K562 (cell line): ENCODE results near the gene KCNJ9. TPM values are rescaled to one million over a fixed set of nuclear protein-coding genes. Genes with fewer than 3 reads are reported as not detected.

ENCODE experiments used
- ATAC-seq: fragments of 200-7000 bp; cut with Tn5 transposase; 3 replicates; pipeline ENCODE4 v1.9.1; 2020; ENCODE audit warnings: moderate library complexity
- BruUV-seq: library from RNA; stranded (reverse); fragments of 400-500 nt; replicated peaks from 2 replicates; lab custom pipeline; 2021; lab: Mats Ljungman, UMichigan
- CTCF ChIA-PET: fragments of 300-600 bp; formaldehyde crosslinking; extraction: SDS; loops from one replicate; lab custom pipeline; 2021; ENCODE audit warnings: low intra/inter-chr PET ratio; lab: Yijun Ruan, JAX
- POLR2A ChIA-PET: fragments of 300-600, 350-650 bp; sonication (Branson Sonifier 250); formaldehyde crosslinking; extraction: SDS; loops from one replicate; lab custom pipeline; 2021; ENCODE audit warnings: antibody characterized with exemption, inconsistent platforms; lab: Yijun Ruan, JAX
- DNase-seq, 4 experiments: peaks; one replicate each; pipeline versions ENCODE4 v3.0.0 to v3.0.0-alpha.2; 2011 to 2018; ENCODE audit warnings: low spot score in 3 of 4, mixed read lengths in 3 of 4; ENCODE audit errors: extremely low read depth in 1 of 4
- FAIRE-seq: peaks from 2 replicates; lab custom pipeline; 2011; peaks lifted over from hg19 to GRCh38; lab: Jason Lieb, UNC
- H2AFZ ChIP-seq: 2 replicates; pipeline ENCODE4 v1.6.0; 2011; ENCODE audit warnings: low read depth, low read length, control low read depth, inconsistent platforms
- H3K27ac ChIP-seq: fragments of 200-600 bp; 3 replicates; pipeline ENCODE4 v1.8.0; 2011; ENCODE audit warnings: low read depth, mild to moderate bottlenecking, control low read depth, inconsistent platforms, low read length, moderate library complexity, mixed read lengths; ENCODE audit errors: extremely low read depth
- H3K27me3 ChIP-seq, 2 experiments: fragments of 300-600 bp in 1 of 2; 2 replicates in 1 of 2; 3 replicates in 1 of 2; pipeline versions ENCODE4 v1.6.0 to v1.8.0; 2011; ENCODE audit warnings: inconsistent platforms in 2 of 2, low read length in 2 of 2, mild to moderate bottlenecking in 1 of 2, mixed read lengths in 1 of 2, moderate library complexity in 1 of 2; ENCODE audit not compliant: control insufficient read depth in 2 of 2, insufficient read depth in 2 of 2
- H3K36me3 ChIP-seq: fragments of 300-600 bp; 3 replicates; pipeline ENCODE4 v1.8.0; 2011; ENCODE audit warnings: mild to moderate bottlenecking, low read length, inconsistent platforms; ENCODE audit not compliant: control insufficient read depth, insufficient read depth
- H3K4me1 ChIP-seq, 2 experiments: fragments of 200-600 bp in 1 of 2; replicated peaks in 1 of 2; 2 replicates in 1 of 2; 3 replicates in 1 of 2; pipeline versions ENCODE4 v1.5.1 to v1.8.0; 2011; ENCODE audit warnings: inconsistent platforms in 2 of 2, low read length in 2 of 2, mild to moderate bottlenecking in 1 of 2, mixed read lengths in 1 of 2, moderate library complexity in 1 of 2; ENCODE audit not compliant: control insufficient read depth in 2 of 2, insufficient read depth in 2 of 2
- H3K4me2 ChIP-seq: 2 replicates; pipeline ENCODE4 v1.6.1; 2011; ENCODE audit warnings: low read length, control low read depth, inconsistent platforms, mixed read lengths; ENCODE audit not compliant: insufficient read depth
- H3K4me3 ChIP-seq: fragments of 200-600 bp; sonication (generic), shearing (Covaris generic); 2 replicates; pipeline ENCODE4 v1.5.1; 2016; ENCODE audit warnings: control low read depth, inconsistent platforms
- H3K79me2 ChIP-seq: fragments of 200-600 bp; 3 replicates; pipeline ENCODE4 v1.8.0; 2011; ENCODE audit warnings: low read length, inconsistent platforms; ENCODE audit not compliant: control insufficient read depth, insufficient read depth
- H3K9ac ChIP-seq, 2 experiments: 2 replicates each; pipeline versions ENCODE4 v1.6.0 to v1.6.1; 2011; ENCODE audit warnings: low read depth in 2 of 2, low read length in 2 of 2, control low read depth in 1 of 2, inconsistent platforms in 1 of 2, mild to moderate bottlenecking in 1 of 2, mixed read lengths in 1 of 2; ENCODE audit not compliant: insufficient read depth in 1 of 2
- H3K9me1 ChIP-seq: one replicate; pipeline ENCODE4 v1.6.0; 2011; ENCODE audit warnings: inconsistent platforms, mild to moderate bottlenecking, low read length, moderate library complexity; ENCODE audit not compliant: control insufficient read depth, insufficient read depth
- H3K9me3 ChIP-seq: replicated peaks from 2 replicates; pipeline ENCODE4 v1.5.1; 2011; ENCODE audit warnings: low read depth, low read length, inconsistent platforms; ENCODE audit not compliant: control insufficient read depth, insufficient read depth
- H4K20me1 ChIP-seq: replicated peaks from 2 replicates; pipeline ENCODE4 v1.6.1; 2011; ENCODE audit warnings: low read length, inconsistent platforms, mixed read lengths; ENCODE audit not compliant: control insufficient read depth, insufficient read depth
- ADNP ChIP-seq: fragments of 200-800 bp; sonication (Bioruptor generic); IDR thresholded peaks from 2 replicates; pipeline ENCODE4 v1.6.1; 2016; ENCODE audit warnings: missing genetic modification characterization, missing compliant biosample characterization
- BDP1 ChIP-seq: IDR thresholded peaks from 3 replicates; pipeline ENCODE4 v1.6.1; 2011; ENCODE audit not compliant: insufficient read length, insufficient read depth
- CTBP1 ChIP-seq: fragments of 450-650 bp; IDR thresholded peaks from 2 replicates; pipeline ENCODE4 v1.6.1; 2016; ENCODE audit warnings: borderline replicate concordance
- ELF2 ChIP-seq: fragments of 250-450 bp; sonication (Bioruptor Pico); IDR thresholded peaks from 2 replicates; pipeline ENCODE4 v1.5.0; 2021; ENCODE audit warnings: mild to moderate bottlenecking
- HIVEP1 ChIP-seq: fragments of 250-450 bp; sonication (Bioruptor Pico); IDR thresholded peaks from 2 replicates; pipeline ENCODE4 v1.4.0; 2020; ENCODE audit warnings: mild to moderate bottlenecking
- PCBP1 ChIP-seq: fragments of 200-400 bp; formaldehyde crosslinking; IDR thresholded peaks from 2 replicates; pipeline ENCODE4 v1.6.1; 2018; ENCODE audit warnings: mild to moderate bottlenecking, low read depth, low read length; ENCODE audit not compliant: poor library complexity, severe bottlenecking
- POLR2AphosphoS5 ChIP-seq: IDR thresholded peaks from 2 replicates; pipeline ENCODE4 v1.6.1; 2011; ENCODE audit warnings: mild to moderate bottlenecking, low read depth, low read length, moderate library complexity; ENCODE audit not compliant: control insufficient read depth, insufficient read depth
- RNF2 ChIP-seq: sonication (generic); IDR thresholded peaks from 2 replicates; pipeline ENCODE4 v1.6.1; 2016
- ZNF408 ChIP-seq: fragments of 250-450 bp; sonication (Bioruptor Pico); IDR thresholded peaks from 2 replicates; pipeline ENCODE4 v1.4.0; 2020; ENCODE audit warnings: low read depth, mild to moderate bottlenecking, moderate library complexity
- WGBS: fragments of 100-300 bp; shearing (Covaris generic); methylation state at CpG from one replicate; pipeline ENCODE4 v1.1.6; 2016; ENCODE audit warnings: low coverage, mixed read lengths; ENCODE audit not compliant: insufficient coverage; ENCODE audit errors: missing lambda C conversion rate; 5-methylcytosine and 5-hydroxymethylcytosine counted together
- in situ Hi-C: fragments of 300-500 bp; cut with MboI; formaldehyde crosslinking; loops from 4 replicates; pipeline ENCODE4 v1.15.0; 2018; ENCODE audit warnings: inconsistent platforms, mixed read lengths
- intact Hi-C: fragments of 100-400 bp; cut with micrococcal nuclease; formaldehyde crosslinking; loops from 2 replicates; pipeline ENCODE4 v1.14.2; 2022
- polyA plus RNA-seq, 8 experiments: library from polyadenylated mRNA; depleted of rRNA in 4 of 8; stranded (reverse) in 5 of 8; unstranded in 3 of 8; fragments of >200 nt; fragmentation: Nextera tagmentation in 2 of 8; fragmentation: Illumina TruSeq in 1 of 8; extraction: Ambion mirVana in 2 of 8; extraction: Trizol in 1 of 8; gene quantifications; 2 replicates each; pipeline versions ENCODE4 v1.2.1 to v1.2.3, GENCODE V29; 2011 to 2014; ENCODE audit warnings: inconsistent platforms in 1 of 8, missing spikeins in 1 of 8
- total RNA-seq, 7 experiments: library from RNA; depleted of rRNA in 6 of 7; stranded (reverse); fragments of >200 nt in 6 of 7; fragmentation: Illumina TruSeq in 2 of 7; extraction: Trizol in 2 of 7; gene quantifications; 2 replicates each; pipeline versions ENCODE4 v1.2.1 to v1.2.3, GENCODE V29; 2011 to 2021; ENCODE audit warnings: low replicate concordance in 1 of 7
- TF ChIP-seq, protein P1 (sequence below): fragments of 450-650 bp; IDR thresholded peaks from 2 replicates; pipeline ENCODE4 v1.6.1; 2018; ENCODE audit warnings: mild to moderate bottlenecking, low read depth; ENCODE audit not compliant: partially characterized antibody
- TF ChIP-seq, protein P2 (sequence below): sonication (generic); formaldehyde crosslinking; IDR thresholded peaks from 2 replicates; pipeline ENCODE4 v1.8.0; 2023; ENCODE audit warnings: mild to moderate bottlenecking, missing genetic modification reagents

KCNJ9 gene
- total and polyA plus RNA-seq, 9 of the 15 experiments (the other 6 are each of a cell fraction or from before 2014, with no cell fraction given), result not detected

DNA sequence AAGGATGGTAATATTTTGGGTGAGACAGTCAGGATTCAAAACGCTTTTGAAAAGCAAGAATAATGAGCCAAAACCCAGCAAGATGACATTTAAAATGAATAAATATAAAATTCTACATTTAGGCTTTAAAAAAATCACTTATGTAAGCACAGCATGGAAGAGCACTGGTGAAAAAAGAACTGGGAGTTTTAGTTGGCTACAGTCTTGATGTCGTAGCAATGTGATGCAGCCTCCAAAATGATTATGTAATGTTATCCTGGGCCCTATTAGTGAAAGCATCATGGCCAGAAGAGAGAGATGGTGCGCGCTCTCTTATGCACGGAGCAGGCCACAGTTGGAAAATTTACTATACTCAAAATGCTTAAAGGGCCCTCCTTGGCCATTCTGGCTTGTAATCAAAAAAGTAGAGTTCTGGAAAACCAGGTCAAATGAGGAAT is 5.1 kb downstream of the KCNJ9 start:
- no peak overlapping the region for H3K9ac ChIP-seq
- no peak for DNase-seq
- H3K27me3 ChIP-seq, result peaks cover 2 to 12% of the 10 kb centered on the region in 2 experiments; a peak in 2 of 5 replicates
- TF ChIP-seq ZNF408 (CRISPR knock-in tag) (no peak), ELF2 (CRISPR knock-in tag) (no peak), CTBP1 (no peak), ADNP (tag) (no peak), BDP1 (no peak), POLR2AphosphoS5 (no peak), RNF2 (no peak), PCBP1 (no peak), HIVEP1 (CRISPR knock-in tag) (no peak)
- TF ChIP-seq, protein P1, sequence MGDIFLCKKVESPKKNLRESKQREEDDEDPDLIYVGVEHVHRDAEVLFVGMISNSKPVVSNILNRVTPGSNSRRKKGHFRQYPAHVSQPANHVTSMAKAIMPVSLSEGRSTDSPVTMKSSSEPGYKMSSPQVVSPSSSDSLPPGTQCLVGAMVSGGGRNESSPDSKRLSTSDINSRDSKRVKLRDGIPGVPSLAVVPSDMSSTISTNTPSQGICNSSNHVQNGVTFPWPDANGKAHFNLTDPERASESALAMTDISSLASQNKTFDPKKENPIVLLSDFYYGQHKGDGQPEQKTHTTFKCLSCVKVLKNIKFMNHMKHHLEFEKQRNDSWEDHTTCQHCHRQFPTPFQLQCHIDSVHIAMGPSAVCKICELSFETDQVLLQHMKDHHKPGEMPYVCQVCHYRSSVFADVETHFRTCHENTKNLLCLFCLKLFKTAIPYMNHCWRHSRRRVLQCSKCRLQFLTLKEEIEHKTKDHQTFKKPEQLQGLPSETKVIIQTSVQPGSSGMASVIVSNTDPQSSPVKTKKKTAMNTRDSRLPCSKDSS, result no peak
- TF ChIP-seq, protein P2, sequence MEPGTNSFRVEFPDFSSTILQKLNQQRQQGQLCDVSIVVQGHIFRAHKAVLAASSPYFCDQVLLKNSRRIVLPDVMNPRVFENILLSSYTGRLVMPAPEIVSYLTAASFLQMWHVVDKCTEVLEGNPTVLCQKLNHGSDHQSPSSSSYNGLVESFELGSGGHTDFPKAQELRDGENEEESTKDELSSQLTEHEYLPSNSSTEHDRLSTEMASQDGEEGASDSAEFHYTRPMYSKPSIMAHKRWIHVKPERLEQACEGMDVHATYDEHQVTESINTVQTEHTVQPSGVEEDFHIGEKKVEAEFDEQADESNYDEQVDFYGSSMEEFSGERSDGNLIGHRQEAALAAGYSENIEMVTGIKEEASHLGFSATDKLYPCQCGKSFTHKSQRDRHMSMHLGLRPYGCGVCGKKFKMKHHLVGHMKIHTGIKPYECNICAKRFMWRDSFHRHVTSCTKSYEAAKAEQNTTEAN (CRISPR knock-in tag), result no peak
- in situ Hi-C loops (no loop called here), intact Hi-C loops (no loop called here)
- H3K9me3 ChIP-seq, result no peaks in the 10 kb centered on the region
- ChIA-PET CTCF (interaction anchor here (0.7 to 1.5 kb wide), 4 partner anchors 38 to 986 kb away, joined by 3 to 10 read pairs (median 6); no protein-coding TSS in a partner anchor), POLR2A (interaction anchor here (0.7 to 1.6 kb wide), 4 partner anchors 10 to 205 kb away, joined by 3 to 7 read pairs (median 4); no protein-coding TSS in a partner anchor)
- no peak for ATAC-seq
- H4K20me1 ChIP-seq, result peaks cover 7% of the 10 kb centered on the region; the same call in 1 of the 2 replicates
- H3K4me1 ChIP-seq, result peaks cover 0 to 16% of the 10 kb centered on the region in 2 experiments; a peak in 1 of 5 replicates
- no peaks in the 10 kb centered on the region for H3K79me2 ChIP-seq
- BruUV-seq, result no TSS peak
- H3K9me1 ChIP-seq, result no peaks in the 10 kb centered on the region
- H2AFZ ChIP-seq, result no peak overlapping the region
- no peaks in the 10 kb centered on the region for H3K36me3 ChIP-seq
- no peak overlapping the region for H3K4me2 ChIP-seq
- no peak overlapping the region for H3K27ac ChIP-seq
- 41% methylated on average over 5 of the region's 5 CpGs for WGBS
- FAIRE-seq, result no peak
- no peak overlapping the region for H3K4me3 ChIP-seq
